KMS-11 (cell line): ENCODE measurements around the gene SLC2A13.

Experiments used
- H2AFZ ChIP-seq: fragments of 200-600 bp; sonication (generic); 2 replicates; pipeline ENCODE4 v1.6.1; 2016; ENCODE audit warnings: antibody characterized with exemption, mixed run types, low read depth
- H3K27ac ChIP-seq: fragments of 200-600 bp; sonication (generic); 2 replicates; pipeline ENCODE4 v1.6.1; 2016; ENCODE audit warnings: mild to moderate bottlenecking, mixed run types
- H3K27me3 ChIP-seq: fragments of 200-600 bp; sonication (generic); 2 replicates; pipeline ENCODE4 v1.6.1; 2017; ENCODE audit warnings: mild to moderate bottlenecking, low read depth, mixed run types, moderate library complexity; ENCODE audit not compliant: insufficient read depth
- H3K36me3 ChIP-seq: fragments of 200-600 bp; sonication (generic); 2 replicates; pipeline ENCODE4 v1.6.1; 2017; ENCODE audit warnings: mild to moderate bottlenecking, mixed run types; ENCODE audit not compliant: insufficient read depth
- H3K4me1 ChIP-seq: fragments of 200-600 bp; sonication (generic); 2 replicates; pipeline ENCODE4 v1.6.1; 2016; ENCODE audit warnings: mild to moderate bottlenecking, low read depth, mixed run types; ENCODE audit not compliant: poor library complexity, severe bottlenecking
- H3K4me2 ChIP-seq: fragments of 200-600 bp; sonication (generic); 2 replicates; pipeline ENCODE4 v1.7.0; 2016; ENCODE audit warnings: mild to moderate bottlenecking, mixed run types
- H3K4me3 ChIP-seq: fragments of 200-600 bp; sonication (generic); IDR thresholded peaks from 2 replicates; pipeline ENCODE4 v1.6.1; 2017; ENCODE audit warnings: low read depth, low read length, mixed read lengths; ENCODE audit not compliant: insufficient read depth
- H3K79me2 ChIP-seq: fragments of 200-600 bp; sonication (generic); 2 replicates; pipeline ENCODE4 v1.6.1; 2016; ENCODE audit warnings: low read depth, mixed run types; ENCODE audit not compliant: insufficient read depth
- H3K9ac ChIP-seq: fragments of 200-600 bp; sonication (generic); 2 replicates; pipeline ENCODE4 v1.6.1; 2016; ENCODE audit warnings: mild to moderate bottlenecking, mixed run types
- H4K20me1 ChIP-seq: fragments of 200-600 bp; sonication (generic); 2 replicates; pipeline ENCODE4 v1.6.1; 2016; ENCODE audit warnings: mild to moderate bottlenecking, mixed run types; ENCODE audit not compliant: insufficient read depth
- TF ChIP-seq, protein P1 (sequence below): fragments of 200-600 bp; sonication (generic); conservative IDR thresholded peaks from 2 replicates; pipeline ENCODE4 v1.6.1; 2017; ENCODE audit warnings: low read depth, mild to moderate bottlenecking, antibody characterized with exemption, low read length, moderate library complexity, mixed read lengths

SLC2A13 gene

DNA sequence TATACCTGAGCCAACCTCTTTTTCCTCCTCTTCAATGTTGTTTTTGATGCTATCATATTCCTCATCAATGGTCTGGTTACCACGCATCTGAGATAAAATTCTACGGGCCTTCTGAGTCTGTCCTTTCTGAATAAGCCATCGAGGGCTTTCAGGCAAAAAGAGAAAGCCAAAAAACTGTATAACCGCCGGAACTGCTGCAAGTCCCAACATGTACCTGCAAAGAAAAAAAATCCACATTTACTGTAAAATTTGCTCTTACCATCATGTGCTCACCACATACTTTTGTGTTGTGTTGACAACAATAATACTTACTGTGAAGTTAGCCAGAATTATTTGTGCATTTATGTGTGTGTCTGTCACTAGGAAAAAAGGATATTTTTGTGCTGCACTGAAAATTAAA lies 77.6 kb downstream of the SLC2A13 start:
- no peaks in the 10 kb centered on the region for H3K4me1 ChIP-seq
- H3K27ac ChIP-seq, result no peak overlapping the region
- H4K20me1 ChIP-seq, result no peaks in the 10 kb centered on the region
- TF ChIP-seq, protein P1, sequence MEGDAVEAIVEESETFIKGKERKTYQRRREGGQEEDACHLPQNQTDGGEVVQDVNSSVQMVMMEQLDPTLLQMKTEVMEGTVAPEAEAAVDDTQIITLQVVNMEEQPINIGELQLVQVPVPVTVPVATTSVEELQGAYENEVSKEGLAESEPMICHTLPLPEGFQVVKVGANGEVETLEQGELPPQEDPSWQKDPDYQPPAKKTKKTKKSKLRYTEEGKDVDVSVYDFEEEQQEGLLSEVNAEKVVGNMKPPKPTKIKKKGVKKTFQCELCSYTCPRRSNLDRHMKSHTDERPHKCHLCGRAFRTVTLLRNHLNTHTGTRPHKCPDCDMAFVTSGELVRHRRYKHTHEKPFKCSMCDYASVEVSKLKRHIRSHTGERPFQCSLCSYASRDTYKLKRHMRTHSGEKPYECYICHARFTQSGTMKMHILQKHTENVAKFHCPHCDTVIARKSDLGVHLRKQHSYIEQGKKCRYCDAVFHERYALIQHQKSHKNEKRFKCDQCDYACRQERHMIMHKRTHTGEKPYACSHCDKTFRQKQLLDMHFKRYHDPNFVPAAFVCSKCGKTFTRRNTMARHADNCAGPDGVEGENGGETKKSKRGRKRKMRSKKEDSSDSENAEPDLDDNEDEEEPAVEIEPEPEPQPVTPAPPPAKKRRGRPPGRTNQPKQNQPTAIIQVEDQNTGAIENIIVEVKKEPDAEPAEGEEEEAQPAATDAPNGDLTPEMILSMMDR, result no peak
- no peak overlapping the region for H2AFZ ChIP-seq
- no peak overlapping the region for H3K9ac ChIP-seq
- no peaks in the 10 kb centered on the region for H3K79me2 ChIP-seq
- no peak overlapping the region for H3K4me3 ChIP-seq
- H3K27me3 ChIP-seq, result no peaks in the 10 kb centered on the region
- H3K4me2 ChIP-seq, result no peak overlapping the region
- no peaks in the 10 kb centered on the region for H3K36me3 ChIP-seq

DNA sequence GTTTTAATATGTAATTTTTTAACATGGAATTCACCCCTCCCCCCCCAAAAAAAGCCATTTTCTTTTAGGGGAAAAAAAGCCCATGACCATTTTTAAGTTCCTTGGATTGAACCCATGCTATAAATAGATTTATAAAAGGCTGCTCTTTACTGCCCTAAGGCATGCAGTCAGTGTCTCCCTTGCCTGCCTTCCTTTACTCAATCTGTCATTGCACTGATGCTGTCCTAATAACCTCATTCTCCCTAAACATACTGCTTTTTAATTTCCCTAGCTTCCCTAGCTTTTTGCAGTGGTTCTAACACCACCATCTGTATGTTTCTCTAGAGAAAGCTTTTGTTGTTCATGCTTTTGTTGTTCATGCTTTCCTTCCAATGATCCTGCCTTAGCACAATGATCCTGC lies 83.0 kb downstream of the SLC2A13 start:
- Histone ChIP-seq H4K20me1 (no peaks in the 10 kb centered on the region), H3K27ac (no peak overlapping the region), H3K9ac (no peak overlapping the region), H3K27me3 (no peaks in the 10 kb centered on the region), H3K79me2 (no peaks in the 10 kb centered on the region), H2AFZ (no peak overlapping the region), H3K4me3 (no peak overlapping the region), H3K4me2 (no peak overlapping the region), H3K4me1 (no peaks in the 10 kb centered on the region), H3K36me3 (no peaks in the 10 kb centered on the region)
- TF ChIP-seq, protein P1, result no peak

DNA sequence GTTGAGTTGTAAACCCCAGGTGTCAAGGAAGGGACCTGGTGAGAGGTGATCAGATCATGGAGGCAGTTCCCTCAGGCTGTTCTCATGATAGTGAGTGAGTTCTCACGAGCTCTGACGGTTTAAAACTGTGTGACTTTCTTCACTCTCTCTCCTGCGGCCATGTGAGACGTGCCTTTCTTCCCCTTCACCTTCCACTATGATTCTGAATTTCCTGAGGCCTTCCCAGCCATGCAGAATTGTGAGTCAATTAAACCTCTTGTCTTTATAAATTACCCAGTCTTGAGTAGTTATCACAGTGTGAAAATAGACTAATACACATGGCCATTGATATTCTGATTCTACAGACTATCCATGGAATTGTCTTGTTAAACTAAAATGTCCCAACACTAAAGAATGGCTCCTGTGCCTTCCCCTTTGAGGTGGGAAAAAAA lies 85.6 kb downstream of the SLC2A13 start:
- H3K27ac ChIP-seq, result no peak overlapping the region
- H3K4me1 ChIP-seq, result no peaks in the 10 kb centered on the region
- H2AFZ ChIP-seq, result no peak overlapping the region
- no peaks in the 10 kb centered on the region for H4K20me1 ChIP-seq
- H3K9ac ChIP-seq, result no peak overlapping the region
- TF ChIP-seq, protein P1, result no peak
- H3K79me2 ChIP-seq, result no peaks in the 10 kb centered on the region
- no peaks in the 10 kb centered on the region for H3K27me3 ChIP-seq
- no peak overlapping the region for H3K4me3 ChIP-seq
- H3K4me2 ChIP-seq, result no peak overlapping the region
- H3K36me3 ChIP-seq, result no peaks in the 10 kb centered on the region

DNA sequence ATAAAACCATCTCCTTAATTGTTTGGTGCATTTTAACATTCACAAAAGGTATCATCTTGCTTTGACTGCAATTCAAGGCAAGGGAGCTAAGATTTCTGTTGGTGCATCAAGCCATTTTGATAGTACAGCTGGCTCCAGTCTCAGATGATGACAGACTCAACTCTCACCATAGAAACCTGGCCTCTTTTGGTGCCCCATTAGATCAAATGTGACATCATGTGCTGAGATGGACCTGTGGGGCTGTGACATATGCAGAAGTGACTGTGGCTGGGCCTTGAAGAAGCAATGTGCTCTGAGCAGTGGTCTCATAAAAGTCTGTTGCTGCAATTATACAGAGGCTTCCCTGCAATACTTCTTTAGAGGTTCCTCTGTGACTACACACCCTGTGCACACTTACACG lies 88.4 kb downstream of the SLC2A13 start:
- H3K79me2 ChIP-seq, result no peaks in the 10 kb centered on the region
- H2AFZ ChIP-seq, result no peak overlapping the region
- H3K36me3 ChIP-seq, result no peaks in the 10 kb centered on the region
- H3K4me3 ChIP-seq, result no peak overlapping the region
- no peaks in the 10 kb centered on the region for H3K4me1 ChIP-seq
- no peak overlapping the region for H3K9ac ChIP-seq
- no peaks in the 10 kb centered on the region for H4K20me1 ChIP-seq
- H3K27ac ChIP-seq, result no peak overlapping the region
- TF ChIP-seq, protein P1, result no peak
- H3K27me3 ChIP-seq, result no peaks in the 10 kb centered on the region
- no peak overlapping the region for H3K4me2 ChIP-seq
